Body of pancreas (tissue), 4 donors: ENCODE measurements around the gene GOLGA8B.
"Not testable (repeated sequence)": the region's sequence is repeated elsewhere in the genome, so short reads cannot be mapped to it uniquely, and the experiment has no call there.

Source experiments
- CTCF ChIP-seq, 7 experiments: fragments of 450-650 bp in 4 of 7; fragments of 200-600 bp in 3 of 7; sonication (generic) in 3 of 7; IDR thresholded peaks; one replicate each; pipeline ENCODE4 v1.5.1; 2016 to 2019; ENCODE audit warnings: antibody characterized with exemption in 7 of 7
- POLR2A ChIP-seq, 3 donors: fragments of 450-650 bp; IDR thresholded peaks; one replicate each; pipeline ENCODE4 v1.6.1; 2016; ENCODE audit warnings: antibody characterized with exemption in 3 of 3, mild to moderate bottlenecking in 2 of 3

GRCh38 chr15:34554126-34554525 is 29.3 kb downstream of the GOLGA8B start:
- TF ChIP-seq POLR2A, CTCF (IDR thresholded peaks at IDR 0.05): not testable (repeated sequence)
